ENCODE data around the gene CAMTA1.

Gene CAMTA1

DNA sequence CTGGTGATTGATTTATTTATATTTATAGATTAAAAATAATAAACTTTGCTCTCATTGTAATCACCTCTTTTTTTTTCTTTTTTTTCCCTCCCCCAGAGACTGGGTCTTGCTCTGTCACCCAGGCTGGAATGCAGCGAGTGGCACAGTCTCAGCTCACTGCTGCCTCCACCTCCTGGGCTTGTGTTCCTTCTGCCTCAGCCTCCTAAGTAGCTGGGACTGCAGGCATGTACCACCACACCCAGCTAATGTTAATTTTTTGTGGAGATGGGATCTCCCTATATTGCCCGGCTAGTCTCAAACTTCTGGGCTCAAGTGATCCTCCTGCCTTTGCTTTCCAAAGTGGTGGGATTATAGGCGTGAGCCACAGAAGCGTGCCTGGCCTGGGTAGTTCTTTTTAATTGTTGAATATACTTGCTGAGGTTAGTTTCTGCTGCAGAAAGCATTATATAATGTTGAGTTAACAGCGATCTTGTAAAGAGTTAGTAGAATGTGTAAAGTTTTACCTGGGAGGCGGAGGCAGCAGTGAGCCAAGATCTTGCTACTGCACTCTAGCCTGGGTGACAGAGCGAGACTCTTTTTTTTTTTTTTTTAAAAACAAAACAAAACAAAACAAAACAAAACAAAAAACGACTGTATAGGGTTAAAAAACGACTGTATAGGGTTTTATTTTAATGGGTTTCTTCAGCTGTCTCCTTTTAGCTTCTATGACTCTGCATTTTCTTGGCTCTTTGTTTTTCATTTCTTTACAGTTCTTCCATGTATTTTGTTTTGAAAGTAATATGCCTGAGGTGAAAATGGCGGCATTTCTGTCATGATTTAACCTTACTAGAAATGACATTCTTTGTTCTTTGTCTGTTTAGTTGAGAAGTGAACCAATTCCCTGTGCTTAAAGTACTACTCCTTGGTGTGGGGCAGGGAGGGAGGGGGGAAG is 82.7 kb downstream of the CAMTA1 start:
- peak in 1 of 2 experiments; percentile 6 for DNase-seq (ENCODE audit: low read depth in 1 of 2, low spot score in 1 of 2)
- in situ Hi-C loops (cut with HindIII; ENCODE audit: low pct_unique_long_range_greater_than_20kb, low sequenced_read_pairs) = no loop called here
- TF ChIP-seq JUND (IDR thresholded peaks at IDR 0.05; ENCODE audit: low read depth) = no peak

DNA sequence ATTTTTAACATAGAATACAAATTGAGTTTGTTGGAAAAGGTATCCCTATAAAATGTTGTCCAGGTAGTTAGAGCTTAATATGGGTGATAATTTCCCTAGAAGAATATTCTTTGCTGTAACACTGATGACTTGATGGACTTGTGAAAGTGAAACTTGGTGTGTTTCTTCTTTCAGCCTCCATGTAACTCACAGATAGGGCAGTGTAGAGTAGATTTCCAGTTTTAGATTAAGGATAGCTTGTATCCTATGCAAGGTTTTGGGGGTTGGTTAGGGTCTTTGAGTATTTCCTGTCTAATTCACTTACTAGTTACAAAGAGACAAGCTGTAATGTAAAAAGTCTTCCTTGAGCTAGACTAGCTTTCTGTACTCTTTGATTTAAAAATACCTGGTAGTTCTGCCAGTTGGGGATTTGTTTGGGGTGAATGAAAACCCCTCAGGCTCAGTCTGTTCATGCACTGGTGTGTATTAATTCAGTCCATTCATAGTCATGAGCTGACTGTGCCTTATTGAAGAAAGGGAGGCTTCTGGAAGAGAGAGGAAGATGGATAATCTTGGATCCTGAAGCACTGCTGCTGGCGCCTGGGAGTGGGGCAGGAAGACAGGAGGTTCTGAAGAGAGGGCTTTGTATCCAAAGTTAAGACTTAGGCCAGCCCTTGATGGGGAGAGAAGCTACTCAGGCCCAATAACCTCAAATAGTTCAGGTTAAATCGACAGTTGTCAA is 83.6 kb downstream of the CAMTA1 start:
- DNase-seq (ENCODE audit: low read depth in 1 of 2, low spot score in 1 of 2) = no peak
- in situ Hi-C loops (cut with HindIII; ENCODE audit: low pct_unique_long_range_greater_than_20kb, low sequenced_read_pairs) = no loop called here
- no peak for TF ChIP-seq JUND (IDR thresholded peaks at IDR 0.05; ENCODE audit: low read depth)

DNA sequence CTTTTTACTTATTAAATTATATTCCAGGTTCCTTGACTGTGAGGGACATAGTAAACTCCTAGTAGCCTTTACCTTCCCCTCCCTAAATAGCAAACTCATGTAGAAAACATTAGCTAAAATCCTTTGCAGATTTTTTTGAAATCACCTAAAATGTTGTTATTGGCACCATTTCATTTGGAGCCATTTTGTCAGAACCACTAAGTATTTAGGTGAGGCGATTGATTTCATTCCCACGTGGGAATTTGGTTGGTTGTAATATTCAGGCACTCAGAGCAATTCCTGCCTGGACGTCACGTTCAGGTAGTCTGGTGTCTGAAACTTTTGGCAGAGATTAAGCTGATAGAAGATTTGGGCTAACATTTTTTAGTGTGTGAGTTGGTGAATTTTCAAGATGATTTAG is 84.3 kb downstream of the CAMTA1 start:
- in situ Hi-C loops (cut with HindIII; ENCODE audit: low pct_unique_long_range_greater_than_20kb, low sequenced_read_pairs) = no loop called here
- no peak for TF ChIP-seq JUND (IDR thresholded peaks at IDR 0.05; ENCODE audit: low read depth)
- DNase-seq (ENCODE audit: low read depth in 1 of 2, low spot score in 1 of 2) = no peak

- in situ Hi-C loops (cut with HindIII; ENCODE audit: low pct_unique_long_range_greater_than_20kb, low sequenced_read_pairs) = no loop called here
- TF ChIP-seq JUND (IDR thresholded peaks at IDR 0.05; ENCODE audit: low read depth) = no peak
Observed at GRCh38 chr1:6870086-6870485, 84.8 kb downstream of the CAMTA1 start.

DNA sequence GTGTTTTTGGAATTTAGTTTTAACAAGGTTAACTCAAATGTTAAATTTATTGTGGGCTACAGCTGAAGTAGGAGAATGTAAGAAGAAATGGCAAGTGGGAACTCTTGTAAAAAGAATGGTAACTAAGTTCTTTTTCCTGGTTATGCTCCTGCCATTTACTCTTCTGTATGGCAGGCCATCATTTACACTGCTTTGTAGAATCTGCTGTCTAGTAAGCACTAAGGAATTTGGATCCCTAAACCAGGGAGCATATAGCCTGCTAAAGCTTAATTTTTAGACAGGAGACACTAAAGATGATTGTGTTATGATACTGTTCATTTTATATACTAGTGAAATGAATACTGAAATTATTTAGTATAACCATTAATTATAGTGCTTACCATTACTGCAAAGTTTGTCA is 85.3 kb downstream of the CAMTA1 start:
- in situ Hi-C loops (cut with HindIII; ENCODE audit: low pct_unique_long_range_greater_than_20kb, low sequenced_read_pairs) = no loop called here
- DNase-seq (ENCODE audit: low read depth in 1 of 2, low spot score in 1 of 2) = no peak
- no peak for TF ChIP-seq JUND (IDR thresholded peaks at IDR 0.05; ENCODE audit: low read depth)

More at GRCh38 chr1:6870086-6870485, 84.8 kb downstream of the CAMTA1 start:
- DNase-seq (ENCODE audit: low read depth in 1 of 2, low spot score in 1 of 2) = peak in 1 of 2 experiments; percentile 7

- no peak for TF ChIP-seq JUND (IDR thresholded peaks at IDR 0.05; ENCODE audit: low read depth)
- DNase-seq (ENCODE audit: low read depth in 1 of 2, low spot score in 1 of 2) = no peak
- in situ Hi-C loops (cut with HindIII; ENCODE audit: low pct_unique_long_range_greater_than_20kb, low sequenced_read_pairs) = no loop called here
Observed at GRCh38 chr1:6871300-6871972, 86.2 kb downstream of the CAMTA1 start.

DNA sequence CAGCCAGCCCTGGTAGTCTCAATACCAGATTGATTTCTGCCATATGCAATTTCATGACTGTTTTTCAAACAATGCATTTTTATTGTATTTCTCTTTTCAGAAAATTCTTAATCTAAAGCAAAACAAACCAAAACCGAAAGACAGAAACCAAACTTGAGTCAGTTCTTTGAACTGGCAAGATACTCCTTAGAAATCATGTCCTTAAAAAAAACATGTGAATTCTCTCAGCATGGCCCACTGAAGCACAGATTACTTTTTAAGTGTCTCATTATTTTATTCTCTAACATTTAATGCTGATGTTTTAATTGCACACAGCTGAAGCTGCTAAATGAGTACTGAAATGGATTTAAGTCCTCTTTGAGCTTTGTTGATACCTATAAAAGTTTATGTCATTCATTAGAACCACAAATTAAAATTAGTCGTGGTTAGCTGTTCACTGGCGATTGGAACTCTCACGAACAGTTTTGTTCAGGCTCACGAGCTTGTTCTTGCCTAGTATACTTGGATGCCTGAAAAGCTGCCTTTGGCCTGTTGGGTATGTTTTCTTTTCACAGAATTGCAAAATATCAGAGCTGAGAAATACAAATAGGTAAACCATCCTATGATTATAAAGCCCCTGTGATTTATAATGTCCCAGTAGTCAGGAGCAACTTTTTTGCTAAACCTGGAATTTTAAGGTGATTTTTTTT is 87.5 kb downstream of the CAMTA1 start:
- no peak for DNase-seq (ENCODE audit: low read depth in 1 of 2, low spot score in 1 of 2)
- in situ Hi-C loops (cut with HindIII; ENCODE audit: low pct_unique_long_range_greater_than_20kb, low sequenced_read_pairs) = no loop called here
- no peak for TF ChIP-seq JUND (IDR thresholded peaks at IDR 0.05; ENCODE audit: low read depth)

- in situ Hi-C loops (cut with HindIII; ENCODE audit: low pct_unique_long_range_greater_than_20kb, low sequenced_read_pairs) = no loop called here
- no peak for DNase-seq (ENCODE audit: low read depth in 1 of 2, low spot score in 1 of 2)
Observed at GRCh38 chr1:6873298-6874015, 88.2 kb downstream of the CAMTA1 start.

DNA sequence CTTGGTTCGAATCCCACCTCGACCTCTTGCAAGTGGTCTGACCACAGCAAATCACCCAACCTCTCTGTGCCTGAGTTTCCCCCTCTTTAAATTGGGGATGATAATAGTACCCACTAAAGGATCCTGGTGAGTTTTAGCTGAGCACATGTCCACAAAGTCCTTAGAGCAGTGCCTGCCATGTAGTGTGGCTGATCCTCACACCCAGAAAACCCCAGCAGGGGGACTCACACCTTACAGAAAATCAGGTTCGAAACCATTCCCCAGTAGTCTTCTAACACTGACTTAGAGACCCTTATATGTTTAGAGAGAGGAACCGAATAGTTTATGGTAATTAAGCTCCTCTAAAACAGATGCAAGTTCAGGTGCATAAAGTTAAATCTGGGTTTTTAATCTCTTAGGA is 89.0 kb downstream of the CAMTA1 start:
- no peak for TF ChIP-seq JUND (IDR thresholded peaks at IDR 0.05; ENCODE audit: low read depth)
- no peak for DNase-seq (ENCODE audit: low read depth in 1 of 2, low spot score in 1 of 2)
- in situ Hi-C loops (cut with HindIII; ENCODE audit: low pct_unique_long_range_greater_than_20kb, low sequenced_read_pairs) = no loop called here

More at GRCh38 chr1:6873298-6874015, 88.2 kb downstream of the CAMTA1 start:
- TF ChIP-seq JUND (IDR thresholded peaks at IDR 0.05; ENCODE audit: low read depth) = no peak

DNA sequence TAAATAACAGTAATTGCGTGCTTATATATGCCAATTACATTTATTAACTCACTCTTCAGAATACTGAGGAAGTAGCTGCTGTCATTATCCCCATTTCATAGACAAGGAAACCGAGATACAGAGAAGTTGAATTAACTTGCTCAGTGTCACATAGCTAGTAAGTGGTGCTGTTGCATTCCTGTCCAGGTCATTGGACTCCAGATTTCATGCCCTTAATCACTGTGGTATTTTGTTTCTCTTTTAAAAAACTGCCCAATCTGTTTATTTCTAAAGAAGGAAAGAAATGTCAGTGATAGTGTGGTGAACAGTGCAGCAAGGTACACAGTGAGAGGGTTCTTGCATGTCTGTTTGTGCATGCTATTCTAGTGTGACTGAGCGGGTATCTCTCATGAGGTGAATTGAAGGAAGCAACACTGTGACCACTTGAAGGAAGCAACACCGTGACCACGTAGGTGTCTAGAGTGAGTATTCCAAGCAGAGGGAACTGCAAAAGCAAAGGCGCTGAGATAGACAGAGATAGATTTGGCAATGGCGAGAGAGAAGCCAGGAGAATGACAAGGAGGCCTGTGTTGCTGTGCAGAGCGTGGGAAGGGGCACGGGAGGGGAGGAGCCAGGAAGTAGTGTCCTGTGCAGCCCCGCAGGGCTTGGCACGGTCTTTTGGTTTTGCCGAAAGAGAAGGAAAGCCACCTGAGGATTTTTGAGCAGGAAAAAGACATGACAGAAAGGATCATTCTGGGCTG is 95.9 kb downstream of the CAMTA1 start:
- in situ Hi-C loops (cut with HindIII; ENCODE audit: low pct_unique_long_range_greater_than_20kb, low sequenced_read_pairs) = no loop called here
- TF ChIP-seq JUND (IDR thresholded peaks at IDR 0.05; ENCODE audit: low read depth) = no peak
- DNase-seq (ENCODE audit: low read depth in 1 of 2, low spot score in 1 of 2) = no peak

GRCh38 chr1:6882414-6882813 is 97.2 kb downstream of the CAMTA1 start:
- in situ Hi-C loops (cut with HindIII; ENCODE audit: low pct_unique_long_range_greater_than_20kb, low sequenced_read_pairs) = no loop called here
- no peak for DNase-seq (ENCODE audit: low read depth in 1 of 2, low spot score in 1 of 2)
- no peak for TF ChIP-seq JUND (IDR thresholded peaks at IDR 0.05; ENCODE audit: low read depth)
